HG02943 (cell line): ENCODE measurements around the gene ETV3L.

Experiments used
- ATAC-seq: cut with Tn5 transposase; IDR thresholded peaks from one replicate; pipeline ENCODE4 v1.9.1; 2021; ENCODE audit warnings: mild to moderate bottlenecking, low read depth, moderate library complexity; ENCODE audit not compliant: unreplicated experiment

The ETV3L gene

DNA sequence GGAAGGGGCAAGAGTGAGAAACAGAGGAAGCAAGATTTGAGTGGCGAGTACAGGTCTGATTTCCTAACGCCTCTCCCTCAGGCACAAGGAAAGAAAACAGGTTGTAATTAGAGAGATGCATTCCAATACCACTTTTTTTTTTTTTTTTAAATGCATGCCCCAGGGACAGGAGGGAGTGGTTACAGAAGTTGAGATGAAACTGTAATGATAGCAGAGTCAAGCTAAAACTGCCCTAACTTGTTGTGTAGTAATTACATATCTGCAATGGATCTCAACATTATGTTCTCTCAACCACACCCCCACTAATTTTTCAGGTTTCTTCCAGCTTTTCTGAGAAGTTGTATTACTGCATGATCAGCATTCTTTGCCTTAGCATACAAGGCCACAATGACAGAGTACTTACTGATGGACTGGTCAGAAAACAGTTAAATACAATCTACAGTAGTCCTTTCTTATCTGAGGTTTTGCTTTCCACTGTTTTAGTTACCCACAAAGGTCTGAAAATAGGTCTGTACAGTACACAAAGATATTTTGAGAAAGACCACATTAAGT, 33.1 kb upstream of the ETV3L start:
- ATAC-seq: no peak

GRCh38 chr1:157132111-157132510, 32.5 kb upstream of the ETV3L start:
- ATAC-seq: no peak

GRCh38 chr1:157131281-157131680, 31.7 kb upstream of the ETV3L start:
- no peak for ATAC-seq

- no peak for ATAC-seq
These were observed 25.2 kb upstream of the ETV3L start for GRCh38 chr1:157124855-157125254.

- no peak for ATAC-seq
These were observed 19.8 kb upstream of the ETV3L start for GRCh38 chr1:157119448-157119847.

- ATAC-seq: no peak
These were observed 19.4 kb upstream of the ETV3L start for GRCh38 chr1:157119008-157119407.

DNA sequence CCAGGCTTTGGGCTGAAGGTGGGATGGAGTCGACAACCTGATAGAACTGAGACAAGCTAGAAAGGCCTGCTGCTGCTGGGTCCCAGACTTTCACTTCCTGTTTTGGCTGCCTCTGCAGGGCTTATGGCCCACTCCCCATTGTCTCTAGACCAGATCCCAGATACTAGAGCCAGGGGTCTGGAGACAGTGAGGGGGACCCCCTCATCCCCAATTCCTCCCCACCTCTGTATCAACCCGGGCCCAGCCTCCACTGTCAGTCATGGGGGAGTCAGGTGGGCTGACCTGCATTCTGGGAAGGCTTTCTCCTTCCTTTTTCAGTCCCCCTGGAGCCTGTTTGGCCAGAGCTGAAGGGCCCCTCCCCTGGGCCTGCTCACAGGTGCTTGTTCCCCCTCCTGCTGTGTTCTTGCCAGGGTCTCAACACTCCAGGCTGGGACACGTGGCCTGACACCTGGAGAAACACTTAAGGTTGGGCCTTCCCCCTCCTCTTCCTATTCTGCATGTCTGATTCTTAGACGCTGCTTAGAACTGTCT, 18.0 kb upstream of the ETV3L start:
- no peak for ATAC-seq

GRCh38 chr1:157116737-157117103, 17.1 kb upstream of the ETV3L start:
- ATAC-seq: no peak

DNA sequence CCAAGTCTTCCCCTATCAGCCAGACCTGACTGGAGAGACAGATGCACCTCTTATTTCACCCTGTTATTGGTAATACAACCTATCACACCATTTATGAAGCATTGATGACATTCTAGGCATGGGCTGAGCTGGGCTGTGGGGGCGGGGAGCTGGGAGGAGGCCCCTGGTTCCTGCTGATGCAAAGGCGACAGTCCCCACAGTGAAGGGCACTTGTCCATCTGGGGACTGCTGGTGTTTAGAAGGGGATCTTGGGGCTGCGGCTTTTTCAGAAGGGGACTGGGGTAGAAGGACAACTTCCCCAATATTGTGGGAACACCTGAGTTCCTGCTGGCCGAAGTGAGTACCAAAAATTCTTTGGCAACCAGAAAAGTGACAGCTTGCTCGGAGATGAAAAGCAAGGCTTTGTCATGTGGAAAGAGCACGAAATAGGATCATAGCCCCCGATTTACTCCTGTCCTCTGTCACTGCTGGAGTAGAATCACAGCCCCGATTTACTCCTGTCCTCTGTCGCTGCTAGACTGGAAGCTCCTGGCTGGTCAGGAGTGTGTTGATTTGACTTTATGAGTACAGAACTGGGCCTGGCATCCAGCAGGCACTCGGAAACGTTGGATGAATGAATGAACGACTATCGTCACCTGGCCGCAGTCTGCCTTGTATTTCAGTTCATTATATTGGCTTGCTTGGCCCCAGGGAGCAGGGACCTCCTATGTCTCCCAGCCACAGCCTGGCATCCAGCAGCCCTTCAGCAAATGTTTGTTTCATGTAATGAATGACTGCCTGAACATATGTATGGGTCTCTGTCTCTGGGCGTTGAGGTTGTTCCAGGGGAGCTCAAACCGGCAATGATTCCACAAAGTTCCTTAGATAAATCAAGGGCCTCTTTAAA, 16.5 kb upstream of the ETV3L start:
- no peak for ATAC-seq

- no peak for ATAC-seq
These were observed 15.8 kb upstream of the ETV3L start for GRCh38 chr1:157115429-157115838.

DNA sequence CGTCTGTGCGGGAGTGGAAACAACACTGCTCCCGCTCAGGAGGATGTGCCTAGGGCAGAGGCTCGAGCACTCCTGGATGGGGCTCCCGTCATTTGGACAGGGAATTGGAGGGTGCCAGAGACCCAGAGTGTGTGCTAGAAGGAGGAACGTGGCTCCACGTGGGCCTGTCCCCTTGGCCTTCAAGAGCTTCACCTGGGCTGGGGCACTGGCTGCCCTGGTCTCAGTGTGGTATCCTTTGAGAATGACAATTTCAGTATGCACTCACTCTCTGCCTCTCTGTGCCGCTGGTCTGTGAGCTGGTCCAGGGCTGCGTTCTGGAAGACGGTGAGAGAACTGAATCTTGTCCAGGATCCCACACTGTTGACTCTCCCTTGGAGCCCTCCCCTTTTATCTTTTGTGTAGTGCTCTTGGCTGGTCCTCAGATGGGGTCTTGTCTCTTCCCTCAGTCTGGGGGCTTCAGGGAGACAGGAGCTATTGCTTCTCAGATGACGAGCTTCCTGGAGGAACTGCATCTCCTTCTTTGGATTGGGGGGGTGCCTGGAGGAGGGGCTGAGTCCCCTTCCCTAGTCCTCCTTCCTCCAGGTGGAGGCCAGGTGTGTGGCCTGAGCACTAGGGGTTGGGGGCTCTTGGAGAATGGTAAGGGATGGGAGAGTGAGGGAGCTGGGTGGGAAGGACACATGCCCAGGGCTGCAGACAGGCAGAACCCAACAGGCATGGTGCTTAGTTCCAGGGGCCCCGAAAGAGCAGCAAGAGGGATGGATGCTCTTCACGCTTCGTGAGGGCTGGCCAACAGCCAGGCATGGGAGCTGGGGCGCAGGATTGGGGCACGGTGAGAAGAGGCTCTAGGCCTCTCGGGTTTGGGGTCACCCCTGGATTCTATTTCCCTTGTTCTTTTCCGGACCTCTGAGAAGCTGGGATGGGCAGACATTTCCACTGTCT, 14.8 kb upstream of the ETV3L start:
- ATAC-seq: no peak

- ATAC-seq: no peak
These were observed 14.0 kb upstream of the ETV3L start for GRCh38 chr1:157113631-157114030.

- ATAC-seq: no peak
These were observed 13.5 kb upstream of the ETV3L start for GRCh38 chr1:157113106-157113505.

DNA sequence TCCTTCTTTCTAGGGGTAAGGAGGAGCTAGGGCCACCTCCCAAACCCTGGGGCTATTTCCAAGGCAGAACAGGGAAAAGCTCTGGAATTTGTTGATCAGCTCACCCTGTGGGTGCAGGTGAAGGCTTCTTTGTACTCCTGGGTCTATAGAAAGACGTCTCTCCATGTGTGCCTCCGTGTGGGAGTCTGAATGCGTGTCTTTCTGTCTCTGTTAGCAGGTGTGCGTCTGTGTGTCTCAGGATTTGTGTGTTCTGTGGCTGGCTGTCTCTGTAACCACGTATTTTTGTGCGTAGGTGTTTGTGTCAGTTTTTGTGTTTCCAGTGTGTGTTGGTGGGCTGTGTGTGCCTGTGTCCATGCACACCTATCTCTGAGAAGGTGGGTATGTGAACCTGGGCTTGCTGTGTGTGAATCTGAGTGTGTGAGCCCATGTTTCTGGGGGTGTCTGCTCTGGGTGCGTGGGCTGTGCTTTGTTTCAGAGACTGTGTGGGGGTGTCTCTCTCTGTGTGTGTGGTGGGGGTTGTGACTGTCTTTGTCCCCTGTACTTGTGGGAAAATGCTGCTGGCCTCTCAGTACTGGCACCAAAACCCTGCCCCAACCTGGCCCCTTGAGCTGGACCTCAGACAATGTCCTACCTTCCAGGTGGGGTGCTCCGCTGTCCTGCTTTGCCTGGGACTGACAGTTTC, 12.7 kb upstream of the ETV3L start:
- no peak for ATAC-seq

DNA sequence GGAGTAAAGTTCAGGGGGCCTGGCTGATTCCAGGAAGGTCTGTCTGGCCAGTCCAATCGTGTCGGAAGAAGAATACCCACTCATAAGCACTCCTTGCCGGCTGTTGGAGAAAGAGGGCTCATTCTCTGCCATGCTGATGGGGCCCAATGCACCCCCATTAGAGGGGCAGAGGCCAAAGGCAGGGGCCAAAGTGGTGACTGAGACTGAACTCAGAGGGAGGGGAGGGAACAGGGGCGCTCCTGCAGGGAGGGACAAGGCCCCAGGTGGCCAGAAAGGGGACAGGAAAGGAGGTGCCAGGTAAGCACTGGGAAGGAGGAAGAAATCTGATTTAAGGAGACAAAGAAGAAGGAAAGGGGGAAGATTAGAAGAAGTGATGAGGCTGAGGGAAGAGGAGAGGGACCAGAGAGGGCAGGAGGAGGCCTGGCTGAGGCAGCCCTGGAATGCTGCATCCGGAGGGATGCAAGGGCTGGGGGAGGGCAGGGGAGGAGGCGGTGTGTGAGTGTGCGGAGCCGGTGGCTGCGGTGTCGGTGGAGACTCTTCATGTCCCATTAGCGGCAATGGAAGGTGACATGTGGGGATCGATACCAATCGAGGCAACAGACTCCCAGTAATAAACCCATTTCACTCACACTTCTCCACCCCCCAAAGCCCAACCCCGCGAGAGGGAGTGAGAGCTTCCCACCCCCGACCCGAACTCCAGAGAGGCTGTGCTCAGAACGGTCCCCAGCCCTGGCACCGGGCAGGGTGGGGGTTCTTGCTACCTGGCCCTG, 12.0 kb upstream of the ETV3L start:
- no peak for ATAC-seq

- no peak for ATAC-seq
These were observed 11.1 kb upstream of the ETV3L start for GRCh38 chr1:157110686-157111085.

GRCh38 chr1:157110003-157110402, 10.4 kb upstream of the ETV3L start:
- no peak for ATAC-seq

- ATAC-seq: no peak
These were observed 8.8 kb upstream of the ETV3L start for GRCh38 chr1:157108448-157108847.

DNA sequence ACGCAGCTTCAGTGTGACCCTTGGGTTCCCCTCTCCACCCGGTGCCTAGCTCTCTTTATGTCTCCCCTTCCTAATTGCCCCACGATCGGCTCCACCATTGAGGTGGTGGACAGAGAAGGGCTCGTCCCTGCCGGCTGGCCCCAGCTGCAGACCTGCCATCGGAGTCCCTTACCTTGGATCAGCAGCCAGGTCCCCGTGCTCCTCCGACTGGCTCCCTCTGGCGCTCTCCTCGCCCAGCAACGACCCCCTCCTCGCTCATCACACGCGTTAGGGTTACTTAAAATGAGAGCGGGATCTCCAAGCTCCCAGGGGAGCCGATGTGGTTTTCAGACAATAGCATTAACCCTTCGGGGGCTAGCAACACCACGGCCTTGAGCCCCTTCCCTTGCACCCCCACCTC, 8.1 kb upstream of the ETV3L start:
- no peak for ATAC-seq

- no peak for ATAC-seq
These were observed 7.2 kb upstream of the ETV3L start for GRCh38 chr1:157106813-157107189.
